Measurements from ENCODE around the gene CADM2. TPM values are rescaled to one million over a fixed set of nuclear protein-coding genes. Genes with fewer than 3 reads are reported as not detected.

Gene CADM2
- total and polyA plus RNA-seq, 2 experiments from 2014 or later: 0.09 TPM; not detected in 1

DNA sequence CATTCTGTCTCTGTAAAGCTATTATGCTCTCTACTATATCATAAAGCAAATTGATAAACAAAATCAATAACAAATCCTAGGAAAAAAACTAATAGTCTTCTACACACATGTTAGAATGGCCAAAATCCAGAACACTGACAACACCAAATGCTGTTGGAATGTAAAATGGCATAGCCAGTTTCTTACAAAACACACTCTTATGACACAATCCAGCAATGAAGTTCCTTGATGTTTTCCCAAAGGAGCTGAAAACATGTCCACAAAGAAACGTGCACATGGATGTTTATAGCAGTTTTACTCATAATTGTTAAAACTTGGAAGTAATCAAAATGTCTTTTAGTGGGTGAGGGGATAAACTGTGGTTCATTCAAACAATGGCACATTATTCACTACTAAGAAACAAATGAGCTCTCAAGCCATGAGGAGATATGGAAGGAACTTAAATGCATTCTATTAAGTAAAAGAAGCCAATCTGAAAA lies 32.7 kb downstream of the CADM2 start:
- no peaks in the 10 kb centered on the region for H3F3A ChIP-seq (ENCODE audit: insufficient read depth)
- no peak overlapping the region for H3K4me3 ChIP-seq
- H3K79me2 ChIP-seq (ENCODE audit: insufficient read depth): no peaks in the 10 kb centered on the region
- 0 to 4% methylated on average over 1 of the region's 1 CpG for WGBS, 2 experiments (ENCODE audit: low coverage in 1 of 2, low lambda C conversion rate in 2 of 2, missing lambda C conversion rate in 2 of 2)
- H4K20me1 ChIP-seq (ENCODE audit: insufficient read depth): no peaks in the 10 kb centered on the region
- no peaks in the 10 kb centered on the region for H3K36me3 ChIP-seq (ENCODE audit: low read depth)
- no peaks in the 10 kb centered on the region for H3K9me2 ChIP-seq (ENCODE audit: insufficient read depth)
- no peaks in the 10 kb centered on the region for H3K27me3 ChIP-seq (replicated peaks; ENCODE audit: insufficient read depth)
- in situ Hi-C loops (cut with MboI): no loop called here
- TF ChIP-seq EZH2phosphoT487 (IDR thresholded peaks at IDR 0.05; ENCODE audit: insufficient read depth, low read depth) (no peak), EZH2 (IDR thresholded peaks at IDR 0.05; ENCODE audit: insufficient read depth, poor library complexity, severe bottlenecking) (no peak)
- H3K9me3 ChIP-seq (ENCODE audit: low read depth): no peaks in the 10 kb centered on the region
- no peak overlapping the region for H2AFZ ChIP-seq
- DNase-seq: no peak
- H3K4me2 ChIP-seq (ENCODE audit: unreplicated experiment): no peak overlapping the region
- no peaks in the 10 kb centered on the region for H3K4me1 ChIP-seq (ENCODE audit: insufficient read depth)
- H3K27ac ChIP-seq: no peak overlapping the region
- H3K9ac ChIP-seq: no peak overlapping the region

DNA sequence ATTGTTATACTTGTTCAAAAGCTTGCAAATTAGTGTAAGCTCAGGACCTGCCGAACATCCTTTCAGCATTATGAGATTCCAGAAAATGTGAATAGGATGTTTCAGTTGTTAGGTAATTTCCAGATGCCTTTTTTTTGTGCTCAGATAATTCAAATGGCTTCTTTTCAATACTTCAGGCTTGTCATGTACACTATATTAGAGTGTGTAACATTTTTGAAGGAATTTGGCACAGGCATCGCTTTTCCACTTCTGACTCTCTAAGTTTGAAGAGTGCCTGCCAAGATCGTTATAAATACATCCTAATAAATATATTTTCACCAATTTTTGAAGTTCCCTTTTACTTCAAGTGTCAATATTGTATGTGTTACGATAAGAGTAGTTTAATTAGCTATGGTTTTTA lies 35.2 kb downstream of the CADM2 start:
- TF ChIP-seq EZH2 (IDR thresholded peaks at IDR 0.05; ENCODE audit: insufficient read depth, poor library complexity, severe bottlenecking) (no peak), EZH2phosphoT487 (IDR thresholded peaks at IDR 0.05; ENCODE audit: insufficient read depth, low read depth) (no peak)
- no peaks in the 10 kb centered on the region for H3K9me3 ChIP-seq (ENCODE audit: low read depth)
- H2AFZ ChIP-seq: no peak overlapping the region
- H3K9me2 ChIP-seq (ENCODE audit: insufficient read depth): no peaks in the 10 kb centered on the region
- H3K79me2 ChIP-seq (ENCODE audit: insufficient read depth): no peaks in the 10 kb centered on the region
- H3K36me3 ChIP-seq (ENCODE audit: low read depth): no peaks in the 10 kb centered on the region
- in situ Hi-C loops (cut with MboI): no loop called here
- no peaks in the 10 kb centered on the region for H3F3A ChIP-seq (ENCODE audit: insufficient read depth)
- DNase-seq: no peak
- H3K27me3 ChIP-seq (replicated peaks; ENCODE audit: insufficient read depth): no peaks in the 10 kb centered on the region
- no peaks in the 10 kb centered on the region for H4K20me1 ChIP-seq (ENCODE audit: insufficient read depth)
- H3K27ac ChIP-seq: no peak overlapping the region
- no peaks in the 10 kb centered on the region for H3K4me1 ChIP-seq (ENCODE audit: insufficient read depth)
- WGBS, 2 experiments (ENCODE audit: low coverage in 1 of 2, low lambda C conversion rate in 2 of 2, missing lambda C conversion rate in 2 of 2): 12 to 13% methylated on average over 4 of the region's 4 CpGs
- no peak overlapping the region for H3K4me3 ChIP-seq
- no peak overlapping the region for H3K9ac ChIP-seq
- H3K4me2 ChIP-seq (ENCODE audit: unreplicated experiment): no peak overlapping the region

DNA sequence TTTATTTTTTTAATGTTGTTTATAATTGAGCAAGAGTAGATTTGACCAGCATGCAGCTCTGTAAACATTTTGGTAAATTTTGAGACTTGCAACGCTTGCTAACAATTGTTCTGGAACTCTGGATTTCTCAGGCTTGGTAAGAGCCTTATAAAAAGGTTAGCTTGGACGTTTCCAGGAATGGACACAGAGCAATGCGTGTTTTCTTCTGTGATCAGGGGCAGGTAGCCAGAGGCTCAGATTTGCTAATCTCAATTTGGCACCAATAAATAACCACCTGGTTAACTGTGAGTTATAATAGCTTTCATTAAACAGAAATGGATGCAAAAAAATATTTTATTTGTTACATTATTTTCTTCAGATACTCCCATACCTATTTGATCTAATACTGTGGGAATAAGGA lies 39.8 kb downstream of the CADM2 start:
- Histone ChIP-seq H3K9me3 (ENCODE audit: low read depth) (no peaks in the 10 kb centered on the region), H3K27ac (no peak overlapping the region), H2AFZ (no peak overlapping the region), H3K79me2 (ENCODE audit: insufficient read depth) (no peaks in the 10 kb centered on the region), H3K4me3 (no peak overlapping the region), H3K36me3 (ENCODE audit: low read depth) (no peaks in the 10 kb centered on the region), H3K9me2 (ENCODE audit: insufficient read depth) (no peaks in the 10 kb centered on the region), H3K27me3 (replicated peaks; ENCODE audit: insufficient read depth) (no peaks in the 10 kb centered on the region), H3K4me1 (ENCODE audit: insufficient read depth) (no peaks in the 10 kb centered on the region), H3F3A (ENCODE audit: insufficient read depth) (no peaks in the 10 kb centered on the region), H3K9ac (no peak overlapping the region), H4K20me1 (ENCODE audit: insufficient read depth) (no peaks in the 10 kb centered on the region), H3K4me2 (ENCODE audit: unreplicated experiment) (no peak overlapping the region)
- in situ Hi-C loops (cut with MboI): no loop called here
- 19 to 22% methylated on average over 3 of the region's 3 CpGs for WGBS, 2 experiments (ENCODE audit: low coverage in 1 of 2, low lambda C conversion rate in 2 of 2, missing lambda C conversion rate in 2 of 2)
- TF ChIP-seq EZH2 (IDR thresholded peaks at IDR 0.05; ENCODE audit: insufficient read depth, poor library complexity, severe bottlenecking): no peak
- TF ChIP-seq EZH2phosphoT487 (IDR thresholded peaks at IDR 0.05; ENCODE audit: insufficient read depth, low read depth): no peak
- DNase-seq: no peak

DNA sequence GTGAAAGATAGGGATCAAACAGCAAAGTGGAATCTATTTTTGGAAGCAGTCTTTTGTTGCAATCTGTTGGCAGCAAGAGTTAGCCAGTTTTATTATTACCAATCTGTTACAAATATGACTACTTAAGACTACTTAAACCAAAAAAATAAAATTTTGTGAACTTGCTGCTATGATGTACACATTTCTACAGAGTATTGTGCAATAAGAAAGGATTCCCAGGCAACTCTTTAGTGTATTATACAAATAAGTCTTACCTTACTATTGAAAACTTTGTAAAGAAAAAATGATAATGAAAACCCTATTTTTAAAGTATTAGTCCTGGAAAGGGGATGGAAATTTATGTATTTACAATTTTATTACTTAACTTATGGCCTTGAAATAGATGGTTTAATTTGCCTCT lies 44.7 kb downstream of the CADM2 start:
- Histone ChIP-seq H3K4me2 (ENCODE audit: unreplicated experiment) (no peak overlapping the region), H3K79me2 (ENCODE audit: insufficient read depth) (no peaks in the 10 kb centered on the region), H3K27ac (no peak overlapping the region), H3K9me3 (ENCODE audit: low read depth) (no peaks in the 10 kb centered on the region), H3K27me3 (replicated peaks; ENCODE audit: insufficient read depth) (no peaks in the 10 kb centered on the region), H3F3A (ENCODE audit: insufficient read depth) (no peaks in the 10 kb centered on the region), H2AFZ (no peak overlapping the region), H3K9me2 (ENCODE audit: insufficient read depth) (no peaks in the 10 kb centered on the region), H3K4me1 (ENCODE audit: insufficient read depth) (no peaks in the 10 kb centered on the region), H3K9ac (no peak overlapping the region), H3K36me3 (ENCODE audit: low read depth) (no peaks in the 10 kb centered on the region), H4K20me1 (ENCODE audit: insufficient read depth) (no peaks in the 10 kb centered on the region), H3K4me3 (no peak overlapping the region)
- in situ Hi-C loops (cut with MboI): no loop called here
- no peak for DNase-seq
- no peak for TF ChIP-seq EZH2 (IDR thresholded peaks at IDR 0.05; ENCODE audit: insufficient read depth, poor library complexity, severe bottlenecking)

DNA sequence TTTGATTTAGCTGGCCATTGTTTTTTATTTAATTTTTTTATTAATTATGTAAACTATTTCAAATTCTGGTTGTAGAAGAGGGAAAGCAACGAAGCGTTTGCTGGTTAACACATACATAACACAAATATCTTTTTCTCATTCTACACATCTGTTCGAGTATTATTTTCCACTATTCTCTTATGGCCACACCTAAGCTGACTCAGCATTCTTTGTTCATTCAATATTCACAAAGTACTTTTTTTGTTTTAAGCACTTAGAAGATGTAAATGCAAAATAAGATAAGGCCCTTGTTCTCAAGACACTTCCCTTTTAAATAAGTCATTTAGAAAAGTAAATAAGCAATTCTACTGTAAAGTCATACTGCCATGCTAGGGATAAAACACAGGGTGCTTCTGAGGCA lies 45.4 kb downstream of the CADM2 start:
- Histone ChIP-seq H3K9ac (no peak overlapping the region), H3K4me2 (ENCODE audit: unreplicated experiment) (no peak overlapping the region), H3K9me2 (ENCODE audit: insufficient read depth) (no peaks in the 10 kb centered on the region), H3K27me3 (replicated peaks; ENCODE audit: insufficient read depth) (no peaks in the 10 kb centered on the region), H4K20me1 (ENCODE audit: insufficient read depth) (no peaks in the 10 kb centered on the region), H3K36me3 (ENCODE audit: low read depth) (no peaks in the 10 kb centered on the region), H3K79me2 (ENCODE audit: insufficient read depth) (no peaks in the 10 kb centered on the region), H3K4me1 (ENCODE audit: insufficient read depth) (no peaks in the 10 kb centered on the region), H2AFZ (no peak overlapping the region), H3F3A (ENCODE audit: insufficient read depth) (no peaks in the 10 kb centered on the region), H3K27ac (no peak overlapping the region), H3K4me3 (no peak overlapping the region), H3K9me3 (ENCODE audit: low read depth) (no peaks in the 10 kb centered on the region)
- in situ Hi-C loops (cut with MboI): no loop called here
- DNase-seq: no peak
- WGBS, 2 experiments (ENCODE audit: low coverage in 1 of 2, low lambda C conversion rate in 2 of 2, missing lambda C conversion rate in 2 of 2): 28 to 49% methylated on average over 3 of the region's 3 CpGs
- TF ChIP-seq EZH2 (IDR thresholded peaks at IDR 0.05; ENCODE audit: insufficient read depth, poor library complexity, severe bottlenecking): no peak
- TF ChIP-seq EZH2phosphoT487 (IDR thresholded peaks at IDR 0.05; ENCODE audit: insufficient read depth, low read depth): no peak
